Measurements from ENCODE around the gene MMP2.

- TF ChIP-seq CTCF (conservative IDR thresholded peaks at IDR 0.05; ENCODE audit: low read depth in 2 of 2) (no peak), EZH2 (IDR thresholded peaks at IDR 0.05; ENCODE audit: low read depth, unreplicated experiment) (no peak), REST (IDR thresholded peaks at IDR 0.05; ENCODE audit: unreplicated experiment) (no peak), EZH2phosphoT487 (IDR thresholded peaks at IDR 0.05; ENCODE audit: unreplicated experiment) (no peak), CREB1 (CRISPR knock-in tag; IDR thresholded peaks at IDR 0.05; ENCODE audit: low read depth) (no peak), POLR2AphosphoS5 (IDR thresholded peaks at IDR 0.05; ENCODE audit: low read depth) (no peak), JUNB (IDR thresholded peaks at IDR 0.05; ENCODE audit: unreplicated experiment) (no peak), ZNF114 (CRISPR knock-in tag; IDR thresholded peaks at IDR 0.05) (no peak), STAT1 (IDR thresholded peaks at IDR 0.05; ENCODE audit: unreplicated experiment) (no peak), ETS1 (IDR thresholded peaks at IDR 0.05) (no peak)
Measured at GRCh38 chr16:55500530-55501011, 21.6 kb downstream of the MMP2 start.

Data from GM23338 (cell line).